ENCODE measurements around the gene SLC35B1. TPM values are rescaled to one million over a fixed set of nuclear protein-coding genes. Genes with fewer than 3 reads are reported as not detected.

The SLC35B1 gene
- total RNA-seq, 1 donor from 2014 or later, result 84.3 TPM

- Mint-ChIP-seq H3K36me3 (ENCODE audit: low read depth, unreplicated experiment) (no peaks in the 10 kb centered on the region), H3K9me3 (ENCODE audit: unreplicated experiment) (no peaks in the 10 kb centered on the region), H3K4me1 (ENCODE audit: unreplicated experiment) (peaks cover 10% of the 10 kb centered on the region), H3K27me3 (ENCODE audit: unreplicated experiment) (no peaks in the 10 kb centered on the region), H3K27ac (ENCODE audit: unreplicated experiment) (no peak overlapping the region), H3K4me3 (ENCODE audit: unreplicated experiment) (no peak overlapping the region)
- DNase-seq (ENCODE audit: low spot score), result no peak
- no peak for TF ChIP-seq CTCF (IDR thresholded peaks at IDR 0.05; ENCODE audit: unreplicated experiment)
These were observed 27.0 kb upstream of the SLC35B1 start for GRCh38 chr17:49734515-49735490.

- peaks cover 3% of the 10 kb centered on the region for H3K27me3 Mint-ChIP-seq (ENCODE audit: unreplicated experiment)
- no peak overlapping the region for H3K4me3 Mint-ChIP-seq (ENCODE audit: unreplicated experiment)
- TF ChIP-seq CTCF (IDR thresholded peaks at IDR 0.05; ENCODE audit: unreplicated experiment), result no peak
- H3K36me3 Mint-ChIP-seq (ENCODE audit: low read depth, unreplicated experiment), result no peaks in the 10 kb centered on the region
- peaks cover 10% of the 10 kb centered on the region for H3K4me1 Mint-ChIP-seq (ENCODE audit: unreplicated experiment)
- no peaks in the 10 kb centered on the region for H3K9me3 Mint-ChIP-seq (ENCODE audit: unreplicated experiment)
- no peak overlapping the region for H3K27ac Mint-ChIP-seq (ENCODE audit: unreplicated experiment)
- DNase-seq (ENCODE audit: low spot score), result no peak
These were observed 23.7 kb upstream of the SLC35B1 start for GRCh38 chr17:49731435-49731831.

GRCh38 chr17:49730785-49731434 is 23.1 kb upstream of the SLC35B1 start:
- Mint-ChIP-seq H3K27ac (ENCODE audit: unreplicated experiment) (no peak overlapping the region), H3K36me3 (ENCODE audit: low read depth, unreplicated experiment) (no peaks in the 10 kb centered on the region), H3K4me3 (ENCODE audit: unreplicated experiment) (no peak overlapping the region)

GRCh38 chr17:49730078-49730784 is 22.5 kb upstream of the SLC35B1 start:
- no peak for TF ChIP-seq CTCF (IDR thresholded peaks at IDR 0.05; ENCODE audit: unreplicated experiment)
- Mint-ChIP-seq H3K9me3 (ENCODE audit: unreplicated experiment) (peaks cover 1% of the 10 kb centered on the region), H3K4me3 (ENCODE audit: unreplicated experiment) (no peak overlapping the region), H3K4me1 (ENCODE audit: unreplicated experiment) (peaks cover 10% of the 10 kb centered on the region), H3K27ac (ENCODE audit: unreplicated experiment) (no peak overlapping the region), H3K36me3 (ENCODE audit: low read depth, unreplicated experiment) (peaks cover 5% of the 10 kb centered on the region), H3K27me3 (ENCODE audit: unreplicated experiment) (peaks cover 3% of the 10 kb centered on the region)
- DNase-seq (ENCODE audit: low spot score), result no peak

More at GRCh38 chr17:49730785-49731434, 23.1 kb upstream of the SLC35B1 start:
- H3K9me3 Mint-ChIP-seq (ENCODE audit: unreplicated experiment), result no peaks in the 10 kb centered on the region
- peaks cover 10% of the 10 kb centered on the region for H3K4me1 Mint-ChIP-seq (ENCODE audit: unreplicated experiment)
- no peak for TF ChIP-seq CTCF (IDR thresholded peaks at IDR 0.05; ENCODE audit: unreplicated experiment)
- peaks cover 3% of the 10 kb centered on the region for H3K27me3 Mint-ChIP-seq (ENCODE audit: unreplicated experiment)
- no peak for DNase-seq (ENCODE audit: low spot score)

All from endothelial cell (in vitro differentiated cells).